ENCODE results near the gene ORM2.

ORM2 gene

DNA sequence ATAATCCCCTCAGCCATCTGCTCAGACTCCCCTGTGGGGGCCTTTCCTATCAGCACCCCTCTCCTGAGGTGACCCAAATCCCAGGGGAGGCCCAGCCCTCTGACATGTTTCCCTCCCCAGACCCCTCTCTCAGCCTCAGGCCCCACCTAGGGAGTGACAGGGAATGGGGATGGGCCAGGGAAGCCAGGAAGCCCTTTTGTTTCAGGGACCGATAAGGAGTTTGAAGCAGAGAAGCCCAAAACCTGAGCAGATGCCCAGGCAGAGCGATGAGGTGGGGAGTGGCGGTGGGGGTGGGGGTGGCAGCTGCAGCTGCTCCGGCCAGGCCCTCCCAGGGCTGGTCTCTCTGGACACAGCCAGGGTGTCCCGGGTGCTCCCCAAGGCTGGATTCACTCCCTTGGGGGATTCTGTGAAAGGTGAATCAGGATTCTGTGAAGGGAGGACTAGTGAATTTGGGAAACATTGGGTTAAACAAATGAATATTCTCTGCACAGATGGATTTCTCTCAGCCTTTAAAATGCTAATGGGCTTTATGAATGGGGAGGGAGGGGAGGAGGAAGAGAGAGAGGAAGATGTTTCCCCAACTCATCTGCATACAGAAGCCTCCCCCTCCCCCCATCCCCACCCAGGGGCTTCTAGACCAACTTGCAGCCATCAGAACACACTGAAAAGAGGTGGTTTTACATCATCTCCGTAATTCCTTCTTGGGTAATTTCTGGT is 40.7 kb downstream of the ORM2 start:
- no peak for DNase-seq (ENCODE audit: low read depth, low spot score)

GRCh38 chr9:114370968-114371320 is 41.3 kb downstream of the ORM2 start:
- DNase-seq (ENCODE audit: low read depth, low spot score): no peak

DNA sequence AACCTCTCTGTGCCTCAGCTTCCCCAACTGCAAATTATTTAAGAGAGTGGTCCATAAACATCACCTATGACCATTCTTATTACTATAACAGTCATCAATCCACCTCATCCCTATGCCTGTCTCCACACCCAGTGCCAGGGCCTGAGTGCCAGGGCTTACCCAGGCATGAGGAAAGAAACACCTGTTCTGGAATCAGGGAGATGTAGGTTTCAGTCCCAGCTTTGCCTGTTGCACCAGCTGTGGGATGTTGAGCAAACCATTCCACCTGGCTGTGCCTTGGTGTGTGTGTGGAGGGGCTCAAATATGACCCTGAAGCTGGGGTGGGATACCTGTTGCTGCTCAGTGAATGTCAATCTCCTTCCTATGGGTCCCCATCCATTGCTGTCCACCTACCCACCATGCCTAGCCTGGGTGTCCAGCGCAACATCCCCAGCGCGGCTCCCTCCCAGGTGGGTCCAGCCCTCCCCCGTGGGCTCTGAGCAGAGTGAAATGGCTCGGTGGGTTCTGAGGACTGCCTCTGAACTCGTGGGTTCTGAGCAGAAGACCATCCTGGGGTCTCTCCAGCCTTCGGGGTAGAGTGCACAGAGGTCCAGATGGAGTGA is 41.8 kb downstream of the ORM2 start:
- no peak for DNase-seq (ENCODE audit: low read depth, low spot score)

DNA sequence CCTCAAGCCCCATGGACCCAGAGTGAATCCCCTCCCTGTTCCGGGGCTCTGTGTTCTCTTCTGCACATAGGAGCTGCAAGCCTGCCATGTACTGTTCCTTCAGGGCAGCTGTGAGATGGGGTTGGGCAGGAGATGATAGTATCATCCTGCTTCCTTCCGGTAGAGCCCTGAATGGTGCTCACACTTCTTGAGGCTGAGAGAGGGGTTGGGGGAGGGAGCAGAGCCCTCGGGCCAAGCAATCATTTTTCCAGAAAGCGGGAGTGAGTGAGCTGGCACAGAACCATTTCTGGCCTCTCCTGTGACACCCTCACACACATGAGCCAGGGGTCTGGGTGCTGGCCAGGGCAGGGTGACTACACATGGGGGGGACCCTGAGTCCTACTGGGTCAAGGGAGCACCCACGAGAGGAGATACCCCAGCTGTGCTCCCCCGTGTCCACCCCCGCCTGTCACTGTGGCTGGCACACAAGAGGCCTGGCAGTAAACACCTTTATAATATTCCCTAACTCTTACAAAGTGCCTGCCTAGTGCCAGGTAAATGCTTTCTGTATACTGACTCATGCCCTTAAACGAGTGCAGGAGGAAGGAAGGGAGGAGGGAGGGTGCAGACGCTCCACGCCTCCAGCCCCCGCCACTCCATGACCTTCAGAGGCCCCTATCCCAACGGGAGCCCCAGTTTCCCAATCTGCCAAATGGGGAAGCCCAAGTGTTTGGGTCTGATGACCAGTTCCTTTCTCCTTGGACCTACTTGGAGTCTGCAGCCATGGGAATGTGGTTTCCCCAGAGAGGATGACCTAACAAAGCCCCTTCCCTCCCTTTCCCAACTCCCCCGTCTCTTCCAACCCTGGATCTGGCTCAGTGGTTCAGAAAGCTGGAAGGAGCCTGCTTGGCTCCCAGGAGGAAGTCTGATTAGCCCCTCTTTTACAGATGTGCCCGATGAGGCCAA is 42.6 kb downstream of the ORM2 start:
- no peak for DNase-seq (ENCODE audit: low read depth, low spot score)

GRCh38 chr9:114372921-114373448 is 43.3 kb downstream of the ORM2 start:
- peak; percentile 46 for DNase-seq (ENCODE audit: low read depth, low spot score)

DNA sequence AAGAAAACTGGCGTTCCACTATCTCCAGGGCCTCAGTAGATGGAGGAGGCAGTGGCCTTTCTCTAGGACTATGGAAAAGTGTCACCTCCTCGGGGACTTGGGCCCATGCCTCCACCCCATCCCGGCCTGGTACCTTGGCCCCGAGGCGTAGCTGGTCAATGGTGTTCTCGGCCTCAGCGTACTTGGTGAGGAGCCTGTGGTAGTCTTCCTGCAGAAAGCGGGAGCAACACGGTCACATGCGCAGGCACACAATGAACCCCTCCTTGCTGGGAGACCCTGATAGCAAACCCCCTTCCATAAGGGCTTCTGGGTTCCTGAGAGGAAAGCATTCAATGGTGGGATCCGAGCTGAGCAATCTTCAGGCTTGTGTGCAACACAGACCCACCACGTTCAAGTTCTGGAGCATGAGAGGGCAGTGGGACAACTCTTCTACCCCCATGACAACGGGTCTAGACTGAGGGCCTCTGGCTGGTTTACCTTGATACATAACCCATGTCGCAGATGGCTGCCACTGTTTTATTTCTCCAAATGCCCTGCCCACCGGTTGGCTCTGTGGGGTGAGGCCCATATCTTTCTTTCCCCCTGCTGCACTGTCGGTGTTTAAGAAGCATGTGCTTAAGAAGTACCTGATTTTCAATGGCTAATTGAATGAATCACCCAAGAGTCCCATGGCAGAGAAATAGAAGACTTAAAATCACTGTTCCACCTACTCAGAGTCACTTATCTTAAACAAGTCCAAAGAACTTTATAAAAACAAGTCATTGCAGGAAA is 44.5 kb downstream of the ORM2 start:
- DNase-seq (ENCODE audit: low read depth, low spot score): no peak

DNA sequence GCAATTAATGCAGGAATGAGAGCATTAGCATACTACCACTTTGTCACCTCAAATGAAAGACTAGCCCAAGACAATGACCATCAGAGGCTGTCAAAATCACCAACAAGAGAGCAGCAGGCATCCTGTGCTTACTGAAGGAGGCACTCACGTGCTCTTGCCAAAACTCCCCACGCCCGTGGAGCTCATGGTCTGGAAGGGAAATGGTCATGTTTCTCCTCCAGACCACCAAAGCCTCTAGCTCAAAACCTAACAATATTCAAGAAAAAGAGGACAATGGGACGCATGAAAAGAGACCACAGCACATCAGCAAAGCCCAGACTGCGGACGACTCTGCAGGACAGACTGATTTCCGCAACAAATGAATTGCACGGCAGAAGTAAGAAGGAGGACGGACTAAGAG is 45.3 kb downstream of the ORM2 start:
- no peak for DNase-seq (ENCODE audit: low read depth, low spot score)

GRCh38 chr9:114375386-114376175 is 45.9 kb downstream of the ORM2 start:
- DNase-seq (ENCODE audit: low read depth, low spot score): no peak

- no peak for DNase-seq (ENCODE audit: low read depth, low spot score)
Measured at GRCh38 chr9:114376586-114377445, 47.1 kb downstream of the ORM2 start.

- no peak for DNase-seq (ENCODE audit: low read depth, low spot score)
Measured at GRCh38 chr9:114378016-114378415, 48.3 kb downstream of the ORM2 start.

GRCh38 chr9:114378883-114379282 is 49.2 kb downstream of the ORM2 start:
- no peak for DNase-seq (ENCODE audit: low read depth, low spot score)
